GM12873 (cell line): ENCODE measurements around the gene GIT2.

Experiments
- CTCF ChIP-seq: IDR thresholded peaks from 2 replicates; pipeline ENCODE4 v1.5.1; 2012; ENCODE audit warnings: low read depth, mild to moderate bottlenecking, moderate library complexity, low read length, control low read depth; ENCODE audit not compliant: insufficient read depth; ENCODE audit errors: missing control alignments

GIT2 gene

GRCh38 chr12:109951136-109951535 is 45.0 kb downstream of the GIT2 start:
- no peak for TF ChIP-seq CTCF

GRCh38 chr12:109950625-109951024 is 45.5 kb downstream of the GIT2 start:
- no peak for TF ChIP-seq CTCF

GRCh38 chr12:109949089-109949488 is 47.1 kb downstream of the GIT2 start:
- TF ChIP-seq CTCF = no peak

- no peak for TF ChIP-seq CTCF
Measured at GRCh38 chr12:109948368-109948767, 47.8 kb downstream of the GIT2 start.

GRCh38 chr12:109947521-109947920 is 48.6 kb downstream of the GIT2 start:
- TF ChIP-seq CTCF = no peak

GRCh38 chr12:109946913-109947312 is 49.3 kb downstream of the GIT2 start:
- TF ChIP-seq CTCF = no peak

- no peak for TF ChIP-seq CTCF
Measured at GRCh38 chr12:109946505-109946904, 49.7 kb downstream of the GIT2 start.
